Mucosa of rectum (tissue), 2 donors: ENCODE data around the gene SH2D5.

Experiments used
- H3K27ac ChIP-seq, 2 donors: one replicate each; pipeline ENCODE4 v1.7.0; 2013; ENCODE audit warnings: inconsistent platforms in 2 of 2, low read depth in 2 of 2, low read length in 2 of 2
- H3K27me3 ChIP-seq, 2 donors: one replicate each; pipeline ENCODE4 v1.7.0; 2013; ENCODE audit warnings: low read length in 2 of 2; ENCODE audit not compliant: control insufficient read depth in 2 of 2, insufficient read depth in 2 of 2
- H3K36me3 ChIP-seq, 2 donors: one replicate each; pipeline ENCODE4 v1.7.0; 2013; ENCODE audit warnings: low read length in 2 of 2; ENCODE audit not compliant: control insufficient read depth in 2 of 2, insufficient read depth in 2 of 2
- H3K4me1 ChIP-seq, 2 donors: one replicate each; pipeline ENCODE4 v1.7.0; 2013; ENCODE audit warnings: low read length in 2 of 2, mild to moderate bottlenecking in 1 of 2; ENCODE audit not compliant: control insufficient read depth in 2 of 2, insufficient read depth in 2 of 2
- H3K4me3 ChIP-seq, 2 donors: one replicate each; pipeline ENCODE4 v1.7.0; 2013; ENCODE audit warnings: low read length in 2 of 2
- H3K9ac ChIP-seq, 2 donors: one replicate each; pipeline ENCODE4 v1.7.0; 2013; ENCODE audit warnings: low read length in 2 of 2, low read depth in 1 of 2, mild to moderate bottlenecking in 1 of 2
- H3K9me3 ChIP-seq, 2 donors: one replicate each; pipeline ENCODE4 v1.7.0; 2013; ENCODE audit warnings: low read length in 2 of 2; ENCODE audit not compliant: control insufficient read depth in 2 of 2
- donor health status: healthy.
- donor health status: Normal muscosa, but diverticular disease.

The SH2D5 gene

DNA sequence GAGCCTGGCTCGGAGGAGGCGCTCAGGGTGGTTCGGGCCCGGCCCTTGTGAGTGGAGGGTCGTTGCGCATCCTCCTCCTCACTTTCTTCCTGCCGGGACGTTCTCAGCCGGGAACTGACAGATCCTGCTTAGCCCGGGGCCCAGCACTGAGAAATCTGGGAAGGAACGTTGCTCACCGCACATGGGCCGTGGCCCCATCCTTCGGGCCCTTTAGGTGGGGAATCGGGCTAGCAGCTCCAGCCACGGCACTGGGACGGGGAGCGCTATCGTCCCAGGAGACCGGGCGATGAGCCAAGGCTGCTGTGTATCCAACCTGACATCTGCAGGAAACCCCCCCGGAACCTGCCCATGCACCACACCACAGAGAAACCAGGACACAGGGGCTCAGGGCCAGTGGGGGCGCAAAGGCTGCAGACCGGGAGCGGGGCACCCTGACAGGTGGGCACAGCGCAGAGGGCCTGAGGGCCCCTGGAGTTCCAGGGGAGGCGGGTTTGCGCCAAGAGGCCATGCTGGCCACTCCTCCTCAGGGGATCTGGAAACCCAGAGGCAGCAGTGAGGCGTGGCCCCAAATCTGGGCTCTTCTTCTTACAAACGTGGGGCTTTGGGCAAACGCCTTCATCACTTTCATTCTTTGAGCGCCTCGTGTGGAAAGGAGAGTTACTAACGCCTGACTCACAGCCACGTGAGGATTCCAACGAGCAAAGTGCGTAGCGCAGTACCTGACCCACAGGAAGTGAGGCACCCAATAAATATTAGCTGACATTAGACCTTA is at the start of gene SH2D5:
Gene SH2D5, minus strand, starts transcription at position 116 of the 772 bp plus-strand sequence. CDS start 4,659 bp downstream, outside the sequence.
- Histone ChIP-seq H3K4me3 (peak within 1 kb of the TSS; percentile 46 to 76), H3K27ac (no peak within 1 kb of the TSS), H3K9ac (peak within 1 kb of the TSS; percentile 24 to 48)

GRCh38 chr1:20775700-20776099 is 43.2 kb upstream of the SH2D5 start:
- H3K4me3 ChIP-seq, result no peak overlapping the region
- no peaks in the 10 kb centered on the region for H3K27me3 ChIP-seq
- H3K9ac ChIP-seq, result no peak overlapping the region
- no peaks in the 10 kb centered on the region for H3K9me3 ChIP-seq
- no peaks in the 10 kb centered on the region for H3K4me1 ChIP-seq
- H3K27ac ChIP-seq, result no peak overlapping the region
- H3K36me3 ChIP-seq, result peaks cover 52 to 58% of the 10 kb centered on the region in 2 donors

More for the DNA sequence above, at the start of gene SH2D5:
- H3K27me3 ChIP-seq, result peaks cover 32 to 33% of the 10 kb centered on the region in 2 donors
- no peaks in the 10 kb centered on the region for H3K9me3 ChIP-seq
- H3K36me3 ChIP-seq, result peaks cover 0 to 8% of the 10 kb centered on the region in 2 donors
- peaks cover 15 to 16% of the 10 kb centered on the region in 2 donors for H3K4me1 ChIP-seq

DNA sequence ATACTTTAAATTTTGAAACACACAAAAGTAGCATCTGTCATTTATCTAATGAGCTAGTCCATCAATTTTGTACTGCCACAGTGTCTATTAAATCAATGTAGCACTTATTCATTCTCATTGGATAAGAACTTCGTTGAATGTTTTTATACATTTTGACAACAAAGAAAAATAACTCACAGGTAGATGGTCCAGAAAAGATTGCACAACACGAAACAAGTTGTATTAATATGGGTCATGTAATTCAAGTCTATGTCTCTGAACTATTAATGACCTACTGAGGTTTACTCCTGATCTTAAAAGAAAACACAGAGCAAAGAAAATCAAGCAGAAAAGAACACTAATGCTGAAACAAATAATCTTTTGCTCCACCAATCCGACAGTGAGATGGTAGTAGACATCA is 39.3 kb upstream of the SH2D5 start:
- H3K27me3 ChIP-seq, result no peaks in the 10 kb centered on the region
- no peak overlapping the region for H3K27ac ChIP-seq
- H3K9me3 ChIP-seq, result no peaks in the 10 kb centered on the region
- H3K4me1 ChIP-seq, result no peaks in the 10 kb centered on the region
- no peak overlapping the region for H3K9ac ChIP-seq
- H3K4me3 ChIP-seq, result no peak overlapping the region
- peaks cover 62 to 80% of the 10 kb centered on the region in 2 donors for H3K36me3 ChIP-seq

DNA sequence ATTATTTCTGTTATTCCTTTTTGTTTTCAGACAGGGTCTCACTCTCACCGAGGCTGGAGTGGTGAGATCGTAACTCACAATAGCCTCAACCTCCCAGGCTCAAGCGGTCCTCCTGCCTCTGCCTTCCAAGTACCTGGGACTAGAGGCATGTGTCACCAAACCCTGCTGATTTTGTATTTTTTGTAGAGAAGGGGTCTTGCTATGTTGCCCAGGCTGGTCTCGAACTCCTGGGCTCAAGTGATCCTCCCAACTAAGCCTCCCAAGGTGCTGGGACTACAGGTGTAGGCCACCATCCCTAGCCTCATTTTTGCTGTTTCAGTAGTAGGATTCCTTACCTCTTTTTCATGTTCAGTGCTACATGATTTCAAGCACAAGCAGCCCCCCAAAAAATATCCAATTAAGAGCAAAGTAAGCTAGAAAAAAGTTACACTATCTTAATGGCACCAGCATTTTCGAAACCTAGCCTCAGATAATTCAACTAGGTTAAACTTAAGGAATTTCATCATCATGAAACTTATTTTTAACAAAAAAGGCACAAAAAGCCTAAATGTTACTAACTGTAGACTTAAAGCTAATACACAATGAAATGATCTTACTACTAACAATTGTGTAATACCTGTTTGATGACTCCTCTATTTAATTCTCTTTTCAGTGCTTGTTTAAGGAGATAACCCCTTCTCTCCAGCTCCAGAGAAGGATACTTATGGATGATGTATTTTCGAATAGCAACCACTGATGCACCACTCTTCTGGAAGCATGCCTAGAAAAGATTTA is 38.0 kb upstream of the SH2D5 start:
- Histone ChIP-seq H3K4me1 (no peaks in the 10 kb centered on the region), H3K9ac (no peak overlapping the region), H3K27me3 (no peaks in the 10 kb centered on the region), H3K36me3 (peaks cover 65 to 90% of the 10 kb centered on the region in 2 donors), H3K27ac (no peak overlapping the region), H3K9me3 (no peaks in the 10 kb centered on the region), H3K4me3 (no peak overlapping the region)

DNA sequence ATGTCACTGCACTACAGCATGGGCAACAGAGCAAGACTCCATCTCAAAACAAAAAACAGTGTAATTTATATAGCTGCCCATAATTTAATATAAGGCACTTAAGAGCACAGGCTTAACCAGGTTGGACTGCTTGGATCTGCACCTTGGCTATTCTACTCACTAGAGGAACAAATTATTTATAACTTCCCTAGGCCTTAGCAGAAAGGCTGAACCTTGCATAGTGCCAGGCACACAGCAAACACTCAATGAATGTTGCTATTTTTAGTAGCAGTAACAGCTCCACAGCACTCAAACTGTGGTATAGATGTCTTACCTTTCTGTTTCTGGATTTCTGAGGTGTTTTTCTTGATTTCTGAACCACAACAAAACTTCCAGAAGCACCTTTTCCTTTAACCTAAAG is 34.8 kb upstream of the SH2D5 start:
- no peaks in the 10 kb centered on the region for H3K27me3 ChIP-seq
- no peak overlapping the region for H3K9ac ChIP-seq
- no peaks in the 10 kb centered on the region for H3K4me1 ChIP-seq
- H3K4me3 ChIP-seq, result no peak overlapping the region
- H3K9me3 ChIP-seq, result no peaks in the 10 kb centered on the region
- H3K36me3 ChIP-seq, result peaks cover 65 to 96% of the 10 kb centered on the region in 2 donors
- H3K27ac ChIP-seq, result no peak overlapping the region

- H3K4me3 ChIP-seq, result no peak overlapping the region
- H3K4me1 ChIP-seq, result no peaks in the 10 kb centered on the region
- peaks cover 64 to 89% of the 10 kb centered on the region in 2 donors for H3K36me3 ChIP-seq
- no peaks in the 10 kb centered on the region for H3K27me3 ChIP-seq
- no peak overlapping the region for H3K27ac ChIP-seq
- no peak overlapping the region for H3K9ac ChIP-seq
- no peaks in the 10 kb centered on the region for H3K9me3 ChIP-seq
Observed at GRCh38 chr1:20763417-20763816, 30.9 kb upstream of the SH2D5 start.

- Histone ChIP-seq H3K4me1 (no peaks in the 10 kb centered on the region), H3K36me3 (peaks cover 61 to 79% of the 10 kb centered on the region in 2 donors), H3K4me3 (no peak overlapping the region), H3K27me3 (no peaks in the 10 kb centered on the region), H3K9ac (no peak overlapping the region), H3K27ac (no peak overlapping the region), H3K9me3 (no peaks in the 10 kb centered on the region)
Observed at GRCh38 chr1:20760322-20760721, 27.8 kb upstream of the SH2D5 start.

DNA sequence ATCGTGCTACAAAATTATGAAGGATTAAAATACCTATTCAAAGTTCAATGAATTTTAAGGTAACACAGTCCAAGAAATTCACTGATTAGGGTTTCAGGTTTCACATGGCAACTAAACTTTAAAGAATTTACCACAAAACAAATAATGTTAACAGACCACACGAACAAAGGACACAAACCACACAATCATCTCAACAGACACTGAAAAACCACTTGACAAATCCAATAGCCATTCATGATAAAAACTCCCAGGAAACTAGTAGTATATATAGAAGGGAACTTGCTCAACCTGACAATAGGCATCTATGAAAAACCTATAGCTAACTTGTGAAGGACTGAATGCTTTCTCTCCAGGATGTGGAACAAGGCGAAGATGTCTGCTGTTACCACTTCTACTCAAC is 21.1 kb upstream of the SH2D5 start:
- Histone ChIP-seq H3K4me3 (no peak overlapping the region), H3K9ac (no peak overlapping the region), H3K27ac (no peak overlapping the region), H3K4me1 (no peaks in the 10 kb centered on the region), H3K36me3 (peaks cover 37 to 46% of the 10 kb centered on the region in 2 donors), H3K9me3 (no peaks in the 10 kb centered on the region), H3K27me3 (no peaks in the 10 kb centered on the region)

GRCh38 chr1:20751462-20751990 is 19.0 kb upstream of the SH2D5 start:
- peaks cover 50 to 56% of the 10 kb centered on the region in 2 donors for H3K36me3 ChIP-seq
- H3K9ac ChIP-seq, result no peak overlapping the region
- no peak overlapping the region for H3K27ac ChIP-seq

GRCh38 chr1:20742671-20743070 is 10.2 kb upstream of the SH2D5 start:
- H3K9ac ChIP-seq, result no peak overlapping the region
- H3K27me3 ChIP-seq, result no peaks in the 10 kb centered on the region
- H3K4me1 ChIP-seq, result no peaks in the 10 kb centered on the region
- H3K36me3 ChIP-seq, result peaks cover 64 to 73% of the 10 kb centered on the region in 2 donors
- no peaks in the 10 kb centered on the region for H3K9me3 ChIP-seq
- H3K4me3 ChIP-seq, result no peak overlapping the region
- no peak overlapping the region for H3K27ac ChIP-seq

More at GRCh38 chr1:20751462-20751990, 19.0 kb upstream of the SH2D5 start:
- no peaks in the 10 kb centered on the region for H3K4me1 ChIP-seq
- no peaks in the 10 kb centered on the region for H3K27me3 ChIP-seq
- no peaks in the 10 kb centered on the region for H3K9me3 ChIP-seq
- no peak overlapping the region for H3K4me3 ChIP-seq
